HG02852 (cell line): ENCODE measurements around the gene UQCRC1.

Experiments
- ATAC-seq: cut with Tn5 transposase; IDR thresholded peaks from one replicate; pipeline ENCODE4 v1.9.1; 2021; ENCODE audit warnings: mild to moderate bottlenecking, moderate library complexity; ENCODE audit not compliant: unreplicated experiment

The UQCRC1 gene

DNA sequence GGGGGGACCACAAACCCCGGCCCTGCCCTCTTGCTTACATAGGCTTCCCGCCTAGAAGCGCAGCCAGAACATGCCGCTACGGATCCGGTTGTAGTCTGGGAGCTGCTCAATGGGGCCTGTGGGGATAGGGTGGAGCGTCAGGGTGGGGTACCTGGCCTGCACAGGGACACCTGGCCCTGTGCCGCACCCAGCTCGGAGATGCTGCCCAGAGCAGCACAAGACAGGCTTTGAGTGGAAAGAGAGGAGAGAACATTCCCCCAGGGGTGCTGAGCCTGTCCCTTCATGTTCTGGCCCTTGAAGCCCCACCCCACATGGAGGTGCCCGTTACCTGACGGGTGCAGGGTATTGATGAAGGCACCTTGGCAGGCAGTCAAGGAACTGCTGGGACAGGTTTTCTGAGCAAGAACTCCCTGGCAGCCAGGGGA is 10.4 kb downstream of the UQCRC1 start:
- ATAC-seq: no peak

DNA sequence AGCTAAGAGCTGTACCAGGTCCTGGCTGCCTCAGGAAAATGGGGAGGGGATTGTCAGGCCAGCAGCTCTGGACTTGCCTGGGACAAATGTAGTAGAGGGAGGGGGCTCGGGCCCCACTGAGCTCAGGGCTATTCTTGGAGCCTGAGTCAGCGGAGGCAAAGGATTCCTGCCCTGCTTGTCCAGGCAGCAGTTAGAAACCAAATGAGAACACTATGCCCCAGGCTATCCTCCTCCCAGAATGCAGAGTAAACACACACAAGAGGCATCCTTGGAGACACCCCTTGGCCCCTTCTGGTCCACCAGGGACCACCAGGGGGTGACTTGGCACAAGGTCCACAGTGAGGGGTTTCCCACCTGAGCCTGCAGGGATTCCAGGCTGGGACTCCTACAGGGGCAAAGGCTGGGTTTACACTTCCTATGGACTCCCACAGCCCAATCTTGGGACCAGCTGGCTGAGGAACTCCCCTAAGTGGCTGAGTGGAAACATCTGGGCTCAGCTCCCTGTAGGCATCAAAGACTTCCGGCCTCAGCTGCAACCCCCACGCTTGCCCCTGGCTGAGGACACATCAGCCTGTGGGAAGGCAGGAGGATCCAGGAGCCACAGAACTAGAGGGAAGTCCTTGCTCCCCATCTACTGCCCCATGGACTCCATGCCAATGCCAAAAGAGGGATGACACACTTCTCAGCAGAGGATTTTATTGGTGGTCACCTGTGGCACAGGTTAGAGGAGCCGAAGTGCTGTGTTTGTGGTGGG is 10.9 kb downstream of the UQCRC1 start:
- ATAC-seq: no peak

DNA sequence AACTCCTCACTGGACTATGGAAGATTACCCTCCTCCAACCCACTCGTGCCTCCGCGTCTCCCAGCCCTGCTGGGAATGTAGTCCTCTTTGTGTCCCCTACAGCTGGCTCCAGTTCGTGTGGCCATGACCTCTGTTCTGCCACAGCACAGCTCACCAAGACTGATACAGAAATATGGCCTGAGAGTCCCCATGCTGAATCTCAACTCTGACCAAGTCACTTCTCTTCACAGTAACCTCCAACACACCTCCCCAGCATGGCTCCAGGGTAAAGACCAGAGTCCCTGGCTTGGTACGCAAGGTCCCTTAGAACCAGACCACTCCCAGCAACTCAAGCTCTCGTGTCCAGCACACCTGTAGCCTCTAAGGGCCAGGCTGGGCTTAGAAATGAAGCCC is 12.0 kb downstream of the UQCRC1 start:
- ATAC-seq: no peak

DNA sequence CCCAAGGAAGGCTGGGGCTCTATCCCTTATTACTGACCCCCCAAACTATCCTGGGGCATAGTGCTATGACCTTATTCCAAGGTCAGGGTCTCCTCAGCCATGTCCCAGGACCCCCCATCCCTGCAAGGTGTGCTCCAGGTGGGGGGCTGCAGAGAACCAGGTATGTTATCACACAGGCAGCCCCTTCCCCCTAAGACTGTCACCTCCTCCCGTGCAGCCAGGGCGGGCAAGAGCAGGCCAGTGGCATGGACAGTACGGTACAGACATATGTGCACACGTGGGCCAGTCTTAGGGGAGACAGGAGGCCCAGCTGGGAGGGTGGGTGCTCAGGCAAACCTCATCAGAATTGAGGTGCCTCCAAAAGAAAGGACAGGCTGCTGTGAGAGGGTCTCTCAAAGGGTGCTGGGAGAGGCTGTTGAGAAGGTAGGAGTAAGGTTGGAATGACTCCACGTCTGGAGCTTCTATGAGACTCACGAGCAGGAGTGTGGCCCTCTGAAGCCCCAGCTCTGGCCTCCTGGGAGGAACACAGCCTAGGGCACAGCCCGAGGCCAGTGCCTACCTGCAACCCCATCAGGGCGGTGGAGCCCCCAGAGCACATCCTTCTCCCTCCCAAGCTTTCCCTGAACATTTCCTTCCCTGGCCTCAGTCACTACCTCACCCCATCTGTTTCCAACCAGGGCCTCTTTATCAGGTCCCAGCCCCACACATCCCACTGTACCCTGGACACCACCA is 12.6 kb downstream of the UQCRC1 start:
- ATAC-seq: no peak

DNA sequence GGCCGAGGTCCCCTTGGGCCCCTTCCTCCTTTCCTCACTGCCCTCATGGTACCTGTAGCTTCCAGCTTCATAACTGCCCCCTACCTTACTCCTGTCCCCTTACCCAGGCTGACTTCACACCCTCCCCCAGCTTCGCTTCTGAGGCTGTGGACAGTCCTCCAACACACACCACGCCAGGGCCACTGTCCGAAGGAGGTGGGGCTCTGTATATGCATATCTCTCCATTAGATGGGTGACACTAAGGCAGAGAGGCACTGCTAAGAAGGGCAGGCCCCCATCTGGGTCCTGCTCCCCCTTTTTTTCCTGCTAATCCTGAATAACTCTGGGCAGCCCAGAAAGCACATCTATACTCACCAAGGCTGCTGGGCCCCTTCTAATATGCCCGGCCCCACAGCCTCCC is 13.3 kb downstream of the UQCRC1 start:
- ATAC-seq: no peak

DNA sequence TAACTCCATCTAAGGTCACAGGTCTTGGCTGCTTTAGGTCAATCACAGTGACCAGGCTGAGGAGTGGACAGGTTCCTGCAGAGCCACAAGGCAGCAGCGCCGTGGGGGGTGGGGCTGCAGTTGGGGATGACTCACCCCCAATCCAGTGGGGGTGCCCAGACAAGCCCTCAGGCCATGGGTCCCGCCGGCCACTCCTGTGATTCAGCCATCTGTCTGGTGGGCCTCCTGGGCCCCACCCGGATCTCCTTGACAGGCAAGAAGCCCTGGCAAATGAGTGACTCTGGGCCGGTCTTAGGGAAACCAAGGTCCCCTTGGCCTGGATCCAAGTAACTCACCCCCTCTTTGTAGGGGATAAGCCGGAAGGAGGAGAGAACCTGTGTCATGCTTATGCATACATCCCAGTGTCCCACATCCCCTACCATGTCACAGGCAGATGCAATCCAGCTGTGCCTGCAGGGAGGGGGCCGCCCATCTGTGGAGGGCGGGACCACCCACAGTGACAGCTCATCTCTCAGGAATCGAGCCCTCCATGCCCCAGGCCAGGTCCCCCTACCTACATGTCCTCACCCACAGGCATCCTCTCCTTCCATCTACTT is 13.8 kb downstream of the UQCRC1 start:
- no peak for ATAC-seq

DNA sequence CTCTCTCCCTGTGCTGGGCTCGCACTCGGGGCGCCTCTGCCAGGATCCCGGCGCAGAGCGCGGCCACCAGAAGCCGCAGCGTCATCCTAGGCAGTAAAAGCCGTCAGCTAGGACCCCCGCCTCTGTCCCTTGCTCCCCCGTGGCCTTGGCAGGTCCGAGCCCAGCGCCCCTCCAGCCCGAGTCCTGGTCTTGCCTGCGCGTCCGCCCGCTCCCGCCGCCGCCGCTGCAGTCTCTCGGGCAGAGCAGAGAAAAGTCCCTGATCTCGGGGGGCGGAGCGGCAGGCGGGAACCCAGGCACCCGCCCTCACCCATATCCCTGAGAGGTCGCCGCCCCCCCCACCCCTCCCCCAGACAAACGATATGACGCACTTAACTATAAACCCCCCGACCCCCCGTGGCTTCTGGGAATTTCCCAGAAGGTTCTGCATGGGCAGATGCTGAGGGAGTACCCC is 14.3 kb downstream of the UQCRC1 start, which contains the start of gene COL7A1:
TSS of gene COL7A1 (minus strand) at position 255 of the 451 bp plus-strand sequence. CDS start at position 85, 170 bp downstream.
- no peak for ATAC-seq

DNA sequence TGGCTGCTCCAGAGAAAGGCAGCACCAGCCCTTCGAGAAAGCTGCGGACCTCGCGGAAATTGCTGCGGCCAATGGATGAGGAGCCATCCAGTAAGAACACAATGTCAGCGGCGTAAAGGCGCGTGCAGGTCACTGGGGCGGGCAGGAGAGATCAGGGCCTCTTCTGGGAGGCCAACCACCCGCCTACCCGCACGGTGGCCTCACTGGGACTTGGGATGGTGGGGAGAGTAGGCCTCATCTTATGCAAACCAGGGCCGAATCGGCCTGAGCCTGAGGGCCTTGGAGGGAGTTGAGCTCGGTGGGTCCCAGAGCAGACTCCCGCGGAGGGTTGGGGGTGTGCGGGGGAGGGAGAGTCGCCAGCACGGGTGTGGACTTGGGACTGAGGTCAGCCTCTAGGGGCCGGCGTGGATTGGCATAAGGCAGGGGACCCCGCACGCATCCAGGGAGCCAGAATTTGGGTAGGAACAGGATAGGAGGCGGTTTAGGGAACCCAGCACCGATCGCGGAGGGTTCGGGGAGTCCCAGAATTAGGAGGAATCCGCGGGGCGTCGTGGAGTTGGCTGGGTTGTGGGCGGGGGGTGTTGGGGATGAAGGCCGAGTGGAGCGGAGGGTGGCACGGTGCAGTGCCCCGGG is 14.9 kb downstream of the UQCRC1 start:
- ATAC-seq: no peak

DNA sequence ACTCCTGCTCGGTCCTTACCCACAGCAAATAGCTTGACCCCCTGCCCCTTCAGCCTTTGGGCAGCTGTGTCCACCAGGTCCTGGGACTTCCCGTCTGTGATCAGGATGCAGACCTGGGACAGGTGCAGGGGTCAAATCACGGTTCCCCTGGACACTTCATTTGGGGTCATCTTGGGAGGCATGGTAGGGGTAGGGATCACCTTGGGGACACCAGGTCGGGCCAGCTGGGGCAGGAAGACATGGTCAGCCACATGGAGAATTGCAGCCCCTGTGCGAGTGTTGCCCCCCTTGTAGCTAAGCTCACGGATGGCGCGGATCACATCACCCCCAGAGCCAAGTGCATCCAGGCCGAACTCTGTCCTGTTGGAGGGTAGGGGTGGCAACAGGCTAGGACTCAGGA is 16.1 kb downstream of the UQCRC1 start:
- ATAC-seq: no peak

DNA sequence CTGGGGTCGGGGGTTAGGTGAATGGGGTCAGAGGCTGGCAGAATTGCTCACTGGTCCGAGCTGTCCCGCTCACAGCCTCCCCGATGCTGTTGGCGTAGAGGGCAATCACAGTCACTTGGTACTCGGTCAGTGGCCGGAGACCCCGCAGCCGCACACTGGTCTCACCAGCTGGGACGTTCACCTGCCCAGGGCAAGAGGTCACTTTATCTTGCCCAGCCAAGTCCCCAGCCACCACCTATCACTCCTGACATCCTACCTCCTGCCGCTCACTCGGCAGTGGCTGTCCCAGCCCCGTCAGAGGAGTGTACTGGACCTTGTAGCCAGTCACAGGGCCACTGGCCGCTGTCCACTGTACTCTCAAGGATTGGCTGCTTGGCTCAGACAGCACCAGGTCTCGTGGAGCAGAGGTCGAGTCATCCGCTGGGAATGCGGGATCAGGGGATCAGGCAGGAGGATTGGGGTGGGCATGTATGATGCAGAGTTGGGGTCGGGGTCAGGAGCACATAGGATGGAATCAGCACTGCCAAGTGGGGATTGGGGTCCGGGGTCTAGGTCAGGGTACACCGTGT is 16.8 kb downstream of the UQCRC1 start:
- ATAC-seq: no peak

DNA sequence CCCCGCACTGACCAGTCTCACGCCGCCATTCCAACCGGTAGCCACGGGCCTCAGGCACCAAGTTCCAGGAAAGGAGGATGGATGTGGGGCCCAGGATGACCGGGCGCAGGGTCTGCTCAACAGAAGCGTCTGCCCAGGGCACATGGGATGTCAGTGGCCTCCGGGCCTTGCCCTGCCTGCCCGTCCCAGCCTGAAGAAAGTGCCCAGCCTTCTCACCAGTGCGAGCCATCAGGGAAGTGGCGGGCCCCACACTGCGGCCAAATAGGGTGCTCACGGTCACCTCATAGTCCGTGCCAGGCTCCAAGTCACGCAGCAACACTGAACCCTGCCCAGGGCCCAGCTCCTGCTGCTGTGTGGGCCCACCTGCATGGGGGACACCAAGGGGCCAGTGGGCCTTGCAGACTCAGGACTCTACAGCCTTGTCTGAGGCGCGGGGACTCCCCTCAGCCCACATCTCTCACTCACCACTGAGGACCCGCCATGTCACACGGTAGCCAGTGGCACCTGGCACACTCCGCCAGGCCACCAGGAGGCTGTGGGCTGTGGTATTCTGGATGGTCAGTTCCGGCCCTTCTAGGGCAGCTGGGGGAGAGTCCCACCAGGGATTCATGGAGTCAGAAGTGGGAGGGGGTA is 17.4 kb downstream of the UQCRC1 start:
- ATAC-seq: no peak

DNA sequence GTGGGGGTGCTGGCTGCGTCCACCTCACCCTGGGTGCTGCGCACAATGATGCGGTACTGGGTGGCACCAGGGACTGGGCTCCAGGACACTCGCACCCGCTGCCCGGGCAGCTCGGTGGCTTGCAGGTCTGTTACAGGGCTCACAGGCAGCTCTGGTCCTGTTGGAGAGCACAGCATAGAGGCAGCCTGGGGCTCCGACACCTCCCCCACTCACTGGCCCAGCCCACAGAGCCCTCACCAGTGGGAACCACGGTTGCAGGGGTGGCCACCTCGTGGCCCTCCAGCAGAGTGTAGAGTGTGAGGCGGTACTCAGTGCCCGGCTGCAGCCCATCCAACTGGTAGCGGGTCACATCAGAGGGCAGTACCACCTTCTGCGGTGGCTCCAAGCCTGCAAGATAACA is 18.0 kb downstream of the UQCRC1 start:
- ATAC-seq: no peak

DNA sequence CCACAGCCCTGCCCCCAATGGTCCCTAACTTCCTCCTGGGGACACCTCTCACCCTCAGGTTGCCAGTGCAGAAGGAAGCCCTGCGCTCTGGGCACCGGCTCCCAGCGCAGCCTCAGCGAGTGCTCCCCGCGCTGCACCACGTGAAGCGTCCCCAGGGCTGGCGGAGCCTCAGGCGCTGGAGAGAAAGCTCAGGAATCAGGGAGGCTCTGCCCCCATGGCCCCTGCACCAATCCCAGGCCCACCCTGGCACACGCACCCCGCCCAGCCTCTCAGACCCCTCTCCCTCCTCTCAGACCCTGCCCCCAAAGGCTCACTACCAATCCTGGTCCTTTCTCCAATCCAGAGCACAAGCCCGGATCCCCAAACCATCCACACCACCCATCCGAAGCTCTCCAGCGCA is 21.2 kb downstream of the UQCRC1 start:
- ATAC-seq: no peak

DNA sequence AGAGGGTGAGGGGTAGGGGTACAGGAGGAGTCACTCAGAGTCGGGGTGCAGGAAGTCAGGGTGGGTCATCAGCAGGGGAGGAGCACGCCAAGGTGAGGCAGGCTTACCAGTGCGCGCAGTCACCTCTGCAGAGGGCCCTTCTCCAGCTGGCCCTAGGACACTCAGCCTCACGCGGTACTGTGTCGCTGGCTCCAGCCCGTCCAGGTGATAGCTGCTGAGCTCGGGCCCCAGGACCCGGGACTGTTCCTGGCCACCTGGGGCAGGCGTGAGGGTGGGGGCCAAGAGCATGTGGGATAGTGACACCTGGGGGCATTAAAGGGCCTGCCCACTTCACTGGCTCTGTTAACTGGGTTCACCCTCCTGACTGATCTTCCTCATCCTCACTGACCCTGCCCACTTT is 21.8 kb downstream of the UQCRC1 start:
- no peak for ATAC-seq

DNA sequence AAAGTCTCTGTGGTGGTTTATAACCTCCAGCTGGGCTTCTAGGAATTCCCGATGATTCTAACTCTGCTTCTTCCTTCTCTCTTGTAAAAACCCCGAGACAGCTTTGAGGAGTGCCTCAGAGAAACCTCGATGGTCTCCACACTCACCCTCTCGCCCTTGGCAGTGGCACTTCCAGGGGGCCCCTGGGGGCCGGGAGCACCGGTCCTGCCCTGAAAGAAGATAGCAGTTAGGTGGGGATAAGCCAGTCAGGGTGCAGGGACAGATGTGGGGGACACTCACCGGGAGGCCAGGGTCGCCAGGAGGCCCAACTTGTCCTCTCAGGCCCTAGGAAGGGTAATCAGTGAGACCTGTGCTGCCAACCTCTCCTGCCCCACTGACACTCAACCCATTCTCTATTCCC is 24.0 kb downstream of the UQCRC1 start:
- no peak for ATAC-seq

DNA sequence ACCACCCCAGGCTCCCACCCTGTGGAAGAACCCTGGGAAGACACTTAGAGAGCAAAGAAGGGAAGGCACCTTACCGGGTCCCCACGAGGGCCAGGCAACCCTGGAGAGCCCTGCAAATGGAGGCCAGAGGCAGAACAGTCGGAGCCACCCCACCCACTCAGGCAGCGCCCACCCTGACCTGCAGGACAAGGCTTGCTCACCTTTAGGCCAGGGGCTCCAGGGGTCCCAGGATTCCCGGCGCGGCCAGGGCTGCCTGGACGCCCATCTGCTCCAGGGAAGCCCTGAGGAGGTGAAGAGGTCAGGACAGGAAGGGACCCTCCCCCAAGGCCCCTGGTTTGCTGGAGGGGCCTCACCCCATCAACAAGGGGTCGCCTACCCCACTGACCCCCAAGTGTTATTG is 24.6 kb downstream of the UQCRC1 start:
- no peak for ATAC-seq

DNA sequence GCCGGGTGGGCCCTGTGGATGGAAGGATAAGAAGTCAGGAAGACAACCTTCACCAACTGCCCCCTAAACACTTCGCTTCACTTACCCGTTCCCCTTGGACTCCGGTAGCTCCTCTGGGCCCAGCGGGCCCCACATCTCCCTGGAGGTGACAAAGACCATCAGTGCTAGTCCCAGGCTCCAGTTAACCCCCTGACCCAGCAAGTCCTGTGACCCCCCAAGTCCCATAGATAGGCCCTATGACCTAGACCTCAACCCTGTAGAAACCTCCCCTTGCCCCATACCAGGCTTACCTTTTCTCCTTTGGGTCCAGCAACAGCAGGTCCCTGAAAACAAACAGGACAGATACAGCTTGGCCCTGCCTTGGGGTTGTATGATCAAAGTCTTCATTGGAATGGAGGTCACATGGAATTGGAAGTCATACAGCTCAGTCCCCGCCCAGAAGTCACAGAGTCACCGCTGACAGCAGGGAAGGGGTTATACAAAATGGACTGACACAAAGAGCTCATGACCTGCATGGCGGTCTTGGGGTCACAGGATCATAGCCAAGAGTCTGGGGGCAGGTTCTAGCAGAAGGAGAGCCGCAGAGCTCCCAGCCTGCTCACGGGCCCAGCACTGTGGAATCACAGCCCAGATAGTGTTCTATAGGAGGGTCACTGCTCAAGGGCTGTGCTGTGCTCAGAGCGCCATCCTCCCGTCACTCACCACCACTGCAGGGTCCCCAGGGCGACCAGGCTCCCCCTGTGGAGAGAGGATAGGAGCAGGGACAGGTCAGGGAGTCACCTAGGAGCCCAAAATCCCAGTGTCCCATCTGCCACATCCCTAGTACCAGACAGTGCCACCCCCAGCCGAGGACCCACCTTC is 27.6 kb downstream of the UQCRC1 start:
- ATAC-seq: no peak

DNA sequence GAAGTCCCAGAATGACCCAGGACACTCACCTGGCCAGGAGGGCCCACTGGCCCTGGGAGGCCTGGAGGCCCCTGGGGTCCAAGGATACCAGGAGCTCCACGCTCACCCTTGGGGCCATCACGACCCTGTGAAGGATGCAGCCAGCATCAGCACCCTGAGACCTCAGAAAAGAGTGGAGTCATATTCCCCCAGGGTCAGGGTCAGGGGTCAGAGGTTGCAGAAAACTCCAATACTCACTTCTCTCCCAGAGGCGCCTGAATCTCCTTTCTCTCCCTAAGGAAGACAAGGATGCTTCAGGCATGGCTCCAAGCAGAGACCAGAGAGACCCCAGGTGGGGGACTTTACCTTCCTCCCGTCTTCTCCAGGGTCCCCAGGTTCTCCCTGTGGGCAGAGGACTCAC is 32.8 kb downstream of the UQCRC1 start:
- ATAC-seq: no peak

DNA sequence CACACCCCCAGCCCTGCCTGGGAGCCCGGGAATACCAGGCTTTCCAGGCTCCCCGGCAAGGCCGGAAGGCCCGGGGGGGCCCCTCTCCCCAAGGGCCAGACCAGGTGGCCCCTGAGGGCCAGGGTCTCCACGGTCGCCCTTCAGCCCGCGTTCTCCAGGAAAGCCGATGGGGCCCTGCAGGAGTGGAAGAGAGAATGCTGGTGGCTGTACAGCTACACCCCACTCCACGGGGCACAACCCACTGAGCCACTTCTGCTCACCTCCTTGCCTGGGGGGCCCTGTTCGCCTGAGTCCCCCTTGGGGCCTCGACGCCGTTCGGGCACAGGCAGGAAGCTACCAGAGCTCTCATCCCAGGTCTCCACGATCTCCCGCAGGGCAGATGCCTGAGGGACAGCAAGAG is 34.1 kb downstream of the UQCRC1 start:
- no peak for ATAC-seq
